Common myeloid progenitor, CD34-positive (primary cell): ENCODE data around the gene EIF3D.

Experiments
- CTCF ChIA-PET: fragments of 350-600 bp; sonication (Branson Sonifier 250); formaldehyde crosslinking; loops from one replicate; lab custom pipeline; 2021; ENCODE audit warnings: antibody characterized with exemption; lab: Charles Lee
- POLR2A ChIA-PET: fragments of 350-600 bp; sonication (Branson Sonifier 250); formaldehyde crosslinking; loops from one replicate; lab custom pipeline; 2021; ENCODE audit warnings: antibody characterized with exemption; lab: Charles Lee
- DNase-seq, 3 donors: peaks; one replicate each; pipeline versions ENCODE4 v3.0.0 to v3.0.0-alpha.2; 2013
- H3K27ac ChIP-seq, 2 experiments: 1 replicate in 1 of 2; 2 replicates in 1 of 2; pipeline ENCODE4 v1.7.0; 2013; ENCODE audit warnings: inconsistent platforms in 2 of 2, low read length in 2 of 2, mild to moderate bottlenecking in 2 of 2, low read depth in 1 of 2, moderate library complexity in 1 of 2; ENCODE audit not compliant: severe bottlenecking in 2 of 2, insufficient read depth in 1 of 2, poor library complexity in 1 of 2
- H3K27me3 ChIP-seq, 5 experiments: replicated peaks in 2 of 5; 1 replicate in 3 of 5; 2 replicates in 2 of 5; pipeline versions ENCODE4 v1.6.1 to v1.7.0; 2013; ENCODE audit warnings: low read length in 4 of 5, mild to moderate bottlenecking in 2 of 5, moderate library complexity in 2 of 5, inconsistent platforms in 1 of 5; ENCODE audit not compliant: insufficient read depth in 5 of 5, control insufficient read depth in 4 of 5
- H3K36me3 ChIP-seq, 4 experiments: 1 replicate in 2 of 4; 2 replicates in 2 of 4; pipeline versions ENCODE4 v1.6.1 to v1.7.0; 2013; ENCODE audit warnings: low read length in 3 of 4, control low read depth in 1 of 4, mild to moderate bottlenecking in 1 of 4; ENCODE audit not compliant: control insufficient read depth in 4 of 4, insufficient read depth in 4 of 4
- H3K4me1 ChIP-seq, 4 experiments: 1 replicate in 3 of 4; 2 replicates in 1 of 4; pipeline versions ENCODE4 v1.6.1 to v1.7.1; 2013; ENCODE audit warnings: low read length in 3 of 4, mild to moderate bottlenecking in 3 of 4, control low read depth in 1 of 4, inconsistent platforms in 1 of 4, moderate library complexity in 1 of 4; ENCODE audit not compliant: control insufficient read depth in 4 of 4, insufficient read depth in 4 of 4; ENCODE audit errors: control extremely low read depth in 1 of 4
- H3K4me3 ChIP-seq, 7 experiments: 1 replicate in 4 of 7; 2 replicates in 3 of 7; pipeline versions ENCODE4 v1.5.1 to v1.7.0; 2013; ENCODE audit warnings: mild to moderate bottlenecking in 7 of 7, low read length in 6 of 7, moderate library complexity in 6 of 7, inconsistent platforms in 2 of 7, low read depth in 2 of 7, control low read depth in 1 of 7; ENCODE audit not compliant: insufficient read depth in 4 of 7, control insufficient read depth in 1 of 7; ENCODE audit errors: extremely low read depth in 1 of 7
- H3K9me3 ChIP-seq, 5 experiments: 1 replicate in 4 of 5; 2 replicates in 1 of 5; pipeline versions ENCODE4 v1.6.1 to v1.7.1; 2013; ENCODE audit warnings: low read length in 4 of 5, mild to moderate bottlenecking in 2 of 5, inconsistent platforms in 1 of 5, low read depth in 1 of 5, moderate library complexity in 1 of 5; ENCODE audit not compliant: control insufficient read depth in 4 of 5, insufficient read depth in 2 of 5; ENCODE audit errors: control extremely low read depth in 1 of 5
- WGBS: methylation state at CpG from one replicate; pipeline ENCODE4 v1.1.5; 2013; ENCODE audit not compliant: insufficient coverage; 5-methylcytosine and 5-hydroxymethylcytosine counted together

The EIF3D gene

GRCh38 chr22:36568846-36569245 is 39.9 kb upstream of the EIF3D start:
- no peaks in the 10 kb centered on the region for H3K9me3 ChIP-seq
- H3K36me3 ChIP-seq: no peaks in the 10 kb centered on the region
- H3K27me3 ChIP-seq: peaks cover 0 to 31% (median 6%) of the 10 kb centered on the region in 5 experiments
- H3K4me3 ChIP-seq: no peak overlapping the region
- H3K27ac ChIP-seq: no peak overlapping the region
- DNase-seq: no peak
- H3K4me1 ChIP-seq: no peaks in the 10 kb centered on the region
- ChIA-PET CTCF (interaction anchor here (1.1 kb wide), 1 partner anchor 137 kb away, joined by 3 read pairs; no protein-coding TSS in a partner anchor), POLR2A (no interaction called here)
- WGBS: 100% methylated on average over 1 of the region's 6 CpGs

- 79% methylated on average over 5 of the region's 8 CpGs for WGBS
- no peak for DNase-seq
- H3K4me1 ChIP-seq: peaks cover 0 to 3% (median 2%) of the 10 kb centered on the region in 4 experiments
- H3K4me3 ChIP-seq: no peak overlapping the region
- no peaks in the 10 kb centered on the region for H3K36me3 ChIP-seq
- H3K9me3 ChIP-seq: no peaks in the 10 kb centered on the region
- CTCF ChIA-PET: interaction anchor here (0.9 to 1.2 kb wide), 2 partner anchors 18 to 25 kb away, joined by 3 read pairs; no protein-coding TSS in a partner anchor
- H3K27me3 ChIP-seq: peaks cover 0 to 46% (median 8%) of the 10 kb centered on the region in 5 experiments
- POLR2A ChIA-PET: no interaction called here
- no peak overlapping the region for H3K27ac ChIP-seq
These were observed 37.8 kb upstream of the EIF3D start for GRCh38 chr22:36566720-36567119.

DNA sequence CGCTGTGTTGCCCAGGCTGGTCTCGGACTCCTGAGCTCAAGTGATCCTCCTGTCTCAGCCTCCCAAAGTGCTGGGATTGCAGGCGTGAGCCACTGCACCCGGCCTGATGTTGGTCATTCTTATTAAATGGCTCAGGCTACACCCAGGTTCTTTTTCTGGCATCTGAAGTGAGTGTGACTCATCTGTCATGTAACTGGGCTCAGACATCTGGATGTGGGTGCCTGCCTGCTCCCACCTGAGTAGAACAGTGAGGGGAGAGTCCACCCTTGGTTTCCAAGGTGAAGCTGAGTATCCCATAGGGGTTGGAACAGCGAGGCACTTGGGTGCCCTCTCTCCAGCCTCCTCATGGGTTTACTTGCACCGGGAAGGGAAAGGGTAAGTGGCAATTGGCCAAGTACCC is 36.7 kb upstream of the EIF3D start:
- no peak for DNase-seq
- 95% methylated on average over 4 of the region's 6 CpGs for WGBS
- Histone ChIP-seq H3K36me3 (no peaks in the 10 kb centered on the region), H3K9me3 (no peaks in the 10 kb centered on the region), H3K27me3 (peaks cover 0 to 46% (median 8%) of the 10 kb centered on the region in 5 experiments), H3K4me3 (no peak overlapping the region), H3K4me1 (peaks cover 0 to 3% (median 2%) of the 10 kb centered on the region in 4 experiments), H3K27ac (no peak overlapping the region)
- CTCF ChIA-PET: no interaction called here
- POLR2A ChIA-PET: interaction anchor here (0.6 to 0.7 kb wide), 2 partner anchors 200 to 511 kb away, joined by 3 read pairs; no protein-coding TSS in a partner anchor

DNA sequence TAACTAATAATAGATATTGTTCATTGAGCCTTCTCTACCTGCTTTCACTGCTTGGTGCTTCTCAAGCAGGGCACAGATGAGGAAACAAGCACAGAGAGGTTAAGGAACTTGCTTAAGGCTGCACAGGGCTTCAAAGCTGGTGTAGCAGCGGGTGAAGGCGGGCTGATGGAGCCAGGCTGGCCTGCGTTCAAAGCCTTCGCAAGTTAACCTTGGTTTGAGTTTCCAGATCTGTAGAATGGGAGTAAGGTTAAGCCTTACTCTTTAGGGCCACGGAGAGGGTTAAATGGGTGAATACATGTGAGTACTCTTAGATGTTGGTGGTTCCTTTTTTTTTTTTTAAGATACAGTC is 36.2 kb upstream of the EIF3D start:
- Histone ChIP-seq H3K27ac (no peak overlapping the region), H3K27me3 (peaks cover 0 to 46% (median 8%) of the 10 kb centered on the region in 5 experiments), H3K36me3 (no peaks in the 10 kb centered on the region), H3K4me3 (no peak overlapping the region), H3K4me1 (peaks cover 0 to 3% (median 2%) of the 10 kb centered on the region in 4 experiments), H3K9me3 (no peaks in the 10 kb centered on the region)
- no peak for DNase-seq
- WGBS: 94% methylated on average over 5 of the region's 5 CpGs
- POLR2A ChIA-PET: interaction anchor here (0.6 kb wide), 1 partner anchor 512 kb away, joined by 3 read pairs; no protein-coding TSS in a partner anchor
- CTCF ChIA-PET: no interaction called here

- H3K36me3 ChIP-seq: no peaks in the 10 kb centered on the region
- H3K4me1 ChIP-seq: peaks cover 0 to 3% (median 2%) of the 10 kb centered on the region in 4 experiments
- no peak for DNase-seq
- H3K9me3 ChIP-seq: no peaks in the 10 kb centered on the region
- no peak overlapping the region for H3K4me3 ChIP-seq
- POLR2A ChIA-PET: interaction anchor here (0.6 kb wide), 1 partner anchor 512 kb away, joined by 3 read pairs; no protein-coding TSS in a partner anchor
- no peak overlapping the region for H3K27ac ChIP-seq
- CTCF ChIA-PET: no interaction called here
- 83% methylated on average over 41 of the region's 48 CpGs for WGBS
- peaks cover 0 to 46% (median 8%) of the 10 kb centered on the region in 5 experiments for H3K27me3 ChIP-seq
These were observed 35.6 kb upstream of the EIF3D start for GRCh38 chr22:36564422-36565158.

DNA sequence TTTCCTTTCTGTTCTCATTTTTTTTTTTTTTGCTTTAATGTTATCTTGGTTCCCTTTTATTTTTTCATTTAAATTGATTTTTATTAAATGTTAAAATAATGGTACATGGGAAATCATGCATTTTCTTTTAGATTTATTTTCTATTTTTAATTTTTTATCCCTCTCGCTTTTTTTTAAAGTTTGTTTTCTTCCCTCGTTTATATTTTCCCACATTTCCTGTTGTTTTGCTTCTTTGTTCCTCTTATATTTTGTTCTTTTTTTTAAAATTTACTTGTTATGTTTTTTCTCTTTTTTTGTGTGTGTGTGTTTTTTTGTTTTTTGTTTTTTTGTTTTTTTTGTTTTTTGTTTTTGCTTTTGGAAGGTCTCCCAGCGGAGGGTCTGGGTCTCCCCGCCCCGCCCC is 34.9 kb upstream of the EIF3D start:
- peaks cover 0 to 3% (median 2%) of the 10 kb centered on the region in 4 experiments for H3K4me1 ChIP-seq
- WGBS: 10% methylated on average over 2 of the region's 5 CpGs
- CTCF ChIA-PET: interaction anchor here (1.1 kb wide), 1 partner anchor 20 kb away, joined by 3 read pairs; no protein-coding TSS in a partner anchor
- peaks cover 0 to 46% (median 8%) of the 10 kb centered on the region in 5 experiments for H3K27me3 ChIP-seq
- POLR2A ChIA-PET: no interaction called here
- H3K36me3 ChIP-seq: no peaks in the 10 kb centered on the region
- no peak overlapping the region for H3K4me3 ChIP-seq
- H3K9me3 ChIP-seq: no peaks in the 10 kb centered on the region
- DNase-seq: no peak
- no peak overlapping the region for H3K27ac ChIP-seq

GRCh38 chr22:36563444-36563843 is 34.5 kb upstream of the EIF3D start:
- 60% methylated on average over 7 of the region's 12 CpGs for WGBS
- Histone ChIP-seq H3K36me3 (no peaks in the 10 kb centered on the region), H3K9me3 (no peaks in the 10 kb centered on the region), H3K4me1 (peaks cover 0 to 3% (median 2%) of the 10 kb centered on the region in 4 experiments), H3K4me3 (no peak overlapping the region), H3K27me3 (peaks cover 0 to 46% (median 8%) of the 10 kb centered on the region in 5 experiments), H3K27ac (no peak overlapping the region)
- ChIA-PET CTCF (interaction anchor here (1.1 kb wide), 1 partner anchor 19 kb away, joined by 3 read pairs; no protein-coding TSS in a partner anchor), POLR2A (no interaction called here)
- DNase-seq: no peak
